Ishikawa (cell line): ENCODE results near the gene ARIH1.

Experiments used
- CEBPB ChIP-seq: IDR thresholded peaks from 2 replicates; pipeline ENCODE4 v1.6.1; 2012
- CREB1 ChIP-seq: IDR thresholded peaks from 2 replicates; pipeline ENCODE4 v1.6.1; 2012; ENCODE audit warnings: low read depth
- EGR1 ChIP-seq: IDR thresholded peaks from 2 replicates; pipeline ENCODE4 v1.6.1; 2012
- EP300 ChIP-seq: IDR thresholded peaks from 2 replicates; pipeline ENCODE4 v1.6.1; 2012; ENCODE audit warnings: borderline replicate concordance
- FOXM1 ChIP-seq: IDR thresholded peaks from 2 replicates; pipeline ENCODE4 v1.6.1; 2012; ENCODE audit warnings: low read depth, borderline replicate concordance
- MAX ChIP-seq: IDR thresholded peaks from 2 replicates; pipeline ENCODE4 v1.6.1; 2012
- NFIC ChIP-seq: IDR thresholded peaks from 2 replicates; pipeline ENCODE4 v1.6.1; 2012
- RAD21 ChIP-seq: IDR thresholded peaks from 2 replicates; pipeline ENCODE4 v1.6.1; 2012; ENCODE audit warnings: low read depth
- REST ChIP-seq: IDR thresholded peaks from 2 replicates; pipeline ENCODE4 v1.6.1; 2012; ENCODE audit warnings: low read depth, mild to moderate bottlenecking
- TAF1 ChIP-seq: IDR thresholded peaks from 2 replicates; pipeline ENCODE4 v1.6.1; 2012; ENCODE audit warnings: low read depth, mild to moderate bottlenecking
- TCF12 ChIP-seq: IDR thresholded peaks from 2 replicates; pipeline ENCODE4 v1.6.1; 2012; ENCODE audit warnings: low read depth
- TEAD4 ChIP-seq: IDR thresholded peaks from 2 replicates; pipeline ENCODE4 v1.6.1; 2012
- YY1 ChIP-seq: IDR thresholded peaks from 2 replicates; pipeline ENCODE4 v1.6.1; 2012; ENCODE audit warnings: low read depth
- ZBTB7A ChIP-seq: IDR thresholded peaks from 2 replicates; pipeline ENCODE4 v1.6.1; 2012; ENCODE audit warnings: low read depth
- TF ChIP-seq, protein P1 (sequence below): IDR thresholded peaks from 2 replicates; pipeline ENCODE4 v1.6.1; 2012

The ARIH1 gene

GRCh38 chr15:72491768-72492167 is 17.6 kb downstream of the ARIH1 start:
- TF ChIP-seq EGR1 (no peak), ZBTB7A (no peak), TCF12 (no peak), TEAD4 (no peak), CEBPB (no peak), EP300 (no peak), MAX (no peak), CREB1 (no peak), REST (no peak), TAF1 (no peak), YY1 (no peak), NFIC (no peak), FOXM1 (no peak), RAD21 (no peak)
- TF ChIP-seq, protein P1, sequence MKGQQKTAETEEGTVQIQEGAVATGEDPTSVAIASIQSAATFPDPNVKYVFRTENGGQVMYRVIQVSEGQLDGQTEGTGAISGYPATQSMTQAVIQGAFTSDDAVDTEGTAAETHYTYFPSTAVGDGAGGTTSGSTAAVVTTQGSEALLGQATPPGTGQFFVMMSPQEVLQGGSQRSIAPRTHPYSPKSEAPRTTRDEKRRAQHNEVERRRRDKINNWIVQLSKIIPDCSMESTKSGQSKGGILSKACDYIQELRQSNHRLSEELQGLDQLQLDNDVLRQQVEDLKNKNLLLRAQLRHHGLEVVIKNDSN, result no peak

- no peak for TF ChIP-seq CEBPB
- no peak for TF ChIP-seq ZBTB7A
- TF ChIP-seq TAF1, result no peak
- TF ChIP-seq YY1, result no peak
- TF ChIP-seq, protein P1, result no peak
- no peak for TF ChIP-seq TCF12
Observed at GRCh38 chr15:72492733-72493132, 18.6 kb downstream of the ARIH1 start.

DNA sequence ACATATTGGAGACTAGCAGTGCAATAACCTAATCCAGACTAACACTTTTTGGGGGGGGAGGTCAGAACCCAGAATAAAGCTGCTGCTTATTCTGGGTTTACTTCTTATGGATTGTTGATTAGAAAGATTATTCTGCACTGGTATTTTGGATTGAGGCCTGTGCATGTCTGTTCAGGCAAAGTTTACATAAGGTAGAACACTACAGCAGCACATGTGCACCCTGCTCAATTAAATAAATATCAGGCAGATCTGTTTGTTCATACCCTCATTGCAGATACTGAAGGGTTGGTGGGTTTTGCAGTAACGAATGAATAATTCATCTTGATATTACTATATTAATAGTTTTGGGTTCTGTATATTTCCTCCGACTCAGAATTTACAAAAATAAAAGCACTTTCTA is 19.1 kb downstream of the ARIH1 start:
- no peak for TF ChIP-seq CREB1
- no peak for TF ChIP-seq YY1
- no peak for TF ChIP-seq RAD21
- TF ChIP-seq MAX, result no peak
- TF ChIP-seq, protein P1, result no peak
- TF ChIP-seq REST, result no peak
- no peak for TF ChIP-seq TEAD4

GRCh38 chr15:72495007-72495406 is 20.9 kb downstream of the ARIH1 start:
- TF ChIP-seq CREB1 (no peak), EP300 (no peak), ZBTB7A (no peak), TAF1 (no peak), CEBPB (no peak), TCF12 (no peak), MAX (no peak), RAD21 (no peak), EGR1 (no peak), REST (no peak), FOXM1 (no peak), YY1 (no peak), TEAD4 (no peak), NFIC (no peak)
- TF ChIP-seq, protein P1, result no peak
